A549 treated with dexamethasone at 1 μM for 4 hours (cell line): ENCODE results near the gene RBM20. TPM values are rescaled to one million over a fixed set of nuclear protein-coding genes. Genes with fewer than 3 reads are reported as not detected.

Experiments
- total RNA-seq: library from RNA; stranded (reverse); fragments of 200-300 nt; extraction: Qiagen RNA extraction; gene quantifications from 5 replicates; pipeline ENCODE4 v1.2.3, GENCODE V29; 2022

The RBM20 gene
- total RNA-seq: 3.6 to 4.9 TPM (median 4.0 TPM) in 5 replicates

GRCh38 chr10:110643653-110644597 lies at the start of gene RBM20:
RBM20 (plus strand) TSS chr10:110644336; CDS start chr10:110644455, 119 bp downstream.

DNA sequence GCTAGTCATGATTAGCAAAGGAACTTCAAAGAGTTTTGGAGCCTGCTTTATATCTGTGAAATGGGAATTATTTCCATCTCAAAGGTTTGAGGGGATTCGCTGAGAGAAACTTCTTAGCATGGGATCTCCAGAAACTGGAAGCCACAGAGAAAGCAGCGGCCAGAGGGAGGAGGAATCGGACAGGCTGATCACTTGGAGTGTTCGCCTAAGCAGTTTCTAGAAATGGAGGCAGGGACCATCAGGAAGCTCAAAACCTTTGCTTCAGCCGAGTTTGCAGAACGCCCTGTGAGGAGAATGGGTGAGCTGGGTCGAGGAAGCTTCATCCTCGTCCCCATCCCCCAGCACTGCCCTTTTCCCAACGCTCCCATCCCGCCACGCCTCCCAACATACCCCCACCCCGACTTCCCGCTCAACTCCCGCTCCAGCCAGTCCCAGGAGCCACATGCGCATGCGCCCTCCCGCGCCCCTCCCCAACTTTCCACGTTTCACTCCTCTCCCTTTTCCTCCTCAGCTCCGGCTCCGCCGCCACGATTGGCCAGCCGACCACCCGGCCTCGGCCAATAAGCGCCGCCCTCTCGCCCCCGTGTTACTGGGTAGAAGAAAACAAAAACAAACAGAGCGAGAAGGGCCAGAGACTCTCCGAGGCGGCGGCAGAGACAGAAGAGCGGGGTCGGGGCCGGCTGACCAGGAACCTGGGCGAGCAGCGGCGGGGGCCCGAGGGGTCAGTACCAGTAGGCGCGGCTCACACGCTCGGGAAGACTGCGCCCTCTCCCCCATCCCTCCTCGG lies 227.4 kb downstream of the RBM20 start, which contains the start of gene PDCD4:
Gene PDCD4 (plus strand): TSS at position 631 of the 787 bp plus-strand sequence. CDS start 4,100 bp downstream, outside the sequence.

Other genes starting within 250 kb of the RBM20 start
- 111 to 150 TPM (median 126 TPM) in 5 replicates for gene DUSP5, start 146.4 kb upstream of the RBM20 start, total RNA-seq
- gene SMC3, start 76.6 kb upstream of the RBM20 start, total RNA-seq: 43.8 to 56.3 TPM (median 51.6 TPM) in 5 replicates
- 31.3 to 41.5 TPM (median 34.2 TPM) in 5 replicates for gene PDCD4, start 227.6 kb downstream of the RBM20 start, total RNA-seq